GM18951 (cell line): Measurements from ENCODE around the gene CAPN9.
"Not testable (repeated sequence)": the region's sequence is repeated elsewhere in the genome, so short reads cannot be mapped to it uniquely, and the experiment has no call there.

Experiments
- POLR2A ChIP-seq: IDR thresholded peaks from 4 replicates; pipeline ENCODE4 v1.6.1; 2011; ENCODE audit warnings: mild to moderate bottlenecking; ENCODE audit not compliant: insufficient read length, insufficient read depth; ENCODE audit errors: extremely low read depth
- in situ Hi-C: fragments of 300-500 bp; cut with MboI; formaldehyde crosslinking; loops from one replicate; pipeline ENCODE4 v1.12.0; 2022; ENCODE audit warnings: low sequenced_read_pairs, mixed read lengths, inconsistent platforms; ENCODE audit not compliant: unreplicated experiment

Gene CAPN9

DNA sequence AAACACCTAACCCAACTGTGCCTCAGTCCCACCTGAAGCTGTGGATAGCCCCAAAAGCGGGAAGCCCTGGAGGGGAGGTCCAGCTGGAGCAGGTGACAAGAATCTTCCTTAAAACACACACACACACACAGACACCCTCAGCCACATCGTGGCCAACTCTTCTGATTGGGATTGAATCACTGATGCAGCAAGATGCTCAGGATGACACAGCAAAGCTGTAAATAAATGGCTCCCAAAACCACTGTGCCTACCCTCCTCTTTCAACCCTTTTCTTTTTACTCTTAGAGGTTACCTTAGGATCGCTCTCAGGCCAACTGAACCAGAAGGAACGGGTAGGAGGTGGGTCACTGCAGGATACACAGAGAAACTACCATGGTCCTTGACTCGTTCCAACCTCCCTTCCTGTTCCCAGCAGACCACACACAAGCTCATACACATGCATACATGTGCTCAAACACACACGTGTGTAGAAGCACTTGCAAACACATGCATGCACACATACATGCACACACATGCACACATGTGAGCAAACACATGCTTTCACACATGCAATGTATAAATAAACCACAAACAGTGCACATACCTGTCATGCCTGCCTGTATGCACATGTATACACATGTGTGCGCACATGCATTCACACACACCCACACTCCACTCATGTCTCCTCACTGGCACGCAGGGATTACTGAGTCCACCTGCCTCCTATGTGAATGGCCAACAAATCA is 14.4 kb downstream of the CAPN9 start:
- in situ Hi-C loops, result no loop called here
- no peak for TF ChIP-seq POLR2A

DNA sequence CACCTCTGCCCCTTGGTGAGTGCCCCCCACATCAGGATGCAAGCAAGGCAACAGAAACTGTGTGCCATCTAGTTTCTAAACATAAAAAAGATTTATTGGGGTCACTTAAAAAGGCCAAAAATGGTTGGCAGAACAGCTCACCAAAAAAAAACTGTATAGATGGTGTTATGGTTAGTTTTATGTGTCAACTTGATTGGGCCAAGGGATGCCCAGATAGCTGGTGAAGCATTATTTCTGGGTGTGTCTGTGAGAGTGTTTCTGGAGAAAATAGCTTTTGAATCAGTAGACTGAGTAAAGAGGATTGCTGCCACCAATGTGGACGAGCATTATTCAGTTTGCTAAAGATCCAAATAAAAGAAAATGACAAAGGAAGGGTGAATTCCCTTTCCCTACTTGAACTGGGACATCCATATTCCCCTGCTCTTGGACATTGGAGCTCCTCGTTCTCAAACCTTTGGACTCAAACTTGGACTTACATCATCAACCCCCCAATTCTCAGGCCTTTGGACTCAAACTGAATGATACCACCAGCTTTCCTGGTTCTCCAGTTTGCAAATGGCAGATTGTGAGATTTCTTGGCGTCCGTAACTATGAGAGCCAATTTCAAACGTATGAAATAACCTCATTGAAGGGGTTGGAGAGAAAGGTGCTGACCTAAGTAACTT is 16.9 kb downstream of the CAPN9 start:
- in situ Hi-C loops, result no loop called here
- TF ChIP-seq POLR2A, result no peak

DNA sequence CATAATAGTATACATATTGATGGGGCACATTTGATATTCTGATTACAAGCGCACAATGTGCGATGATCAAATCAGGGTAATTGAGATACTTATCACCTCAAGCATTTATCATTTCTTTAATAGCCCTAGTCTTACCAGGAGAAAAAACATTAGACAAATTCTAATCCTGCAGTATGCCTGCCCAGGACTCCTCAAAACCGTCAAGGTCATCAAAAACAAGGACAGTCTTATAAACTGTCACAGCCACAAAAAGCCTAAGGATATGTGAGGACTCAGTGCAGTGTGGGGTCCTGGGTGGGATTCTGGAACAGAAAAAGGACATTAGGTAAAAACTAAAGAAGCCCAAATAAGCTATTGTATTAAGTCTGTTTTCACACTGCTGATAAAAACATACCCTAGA is 19.1 kb downstream of the CAPN9 start:
- no peak for TF ChIP-seq POLR2A
- in situ Hi-C loops, result no loop called here

DNA sequence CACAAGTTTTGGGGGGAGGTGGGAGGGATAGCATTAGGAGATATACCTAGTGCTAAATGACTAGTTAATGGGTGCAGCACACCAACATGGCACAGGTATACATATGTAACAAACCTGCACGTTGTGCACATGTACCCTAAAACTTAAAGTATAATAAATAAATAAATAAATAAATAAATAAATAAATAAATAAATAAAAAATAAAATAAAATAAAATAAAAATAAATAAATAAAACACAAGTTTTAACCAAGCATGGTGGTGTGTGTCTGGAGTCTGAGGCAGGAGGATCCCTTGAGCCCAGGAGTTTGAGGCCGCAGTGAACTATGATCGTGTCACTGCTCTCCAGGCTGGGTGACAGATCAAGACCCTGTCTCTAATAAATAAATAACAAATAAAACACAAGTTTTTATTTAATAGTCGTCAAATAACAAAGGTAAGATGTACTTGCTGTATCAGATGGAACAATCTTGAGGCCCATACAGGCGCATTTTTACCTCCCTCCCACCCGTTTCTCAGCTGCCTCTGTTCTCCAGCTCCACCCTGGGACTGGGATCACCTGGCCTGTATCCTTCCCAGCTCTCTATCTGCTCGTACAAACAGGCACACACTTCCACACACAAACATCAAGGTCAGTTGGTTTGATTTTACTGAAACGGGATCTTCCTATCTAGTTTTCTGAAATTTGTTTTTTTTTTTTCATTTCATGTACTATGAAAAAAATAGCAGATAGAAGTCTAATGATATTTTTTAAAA is 20.8 kb downstream of the CAPN9 start:
- in situ Hi-C loops, result not testable (repeated sequence)

DNA sequence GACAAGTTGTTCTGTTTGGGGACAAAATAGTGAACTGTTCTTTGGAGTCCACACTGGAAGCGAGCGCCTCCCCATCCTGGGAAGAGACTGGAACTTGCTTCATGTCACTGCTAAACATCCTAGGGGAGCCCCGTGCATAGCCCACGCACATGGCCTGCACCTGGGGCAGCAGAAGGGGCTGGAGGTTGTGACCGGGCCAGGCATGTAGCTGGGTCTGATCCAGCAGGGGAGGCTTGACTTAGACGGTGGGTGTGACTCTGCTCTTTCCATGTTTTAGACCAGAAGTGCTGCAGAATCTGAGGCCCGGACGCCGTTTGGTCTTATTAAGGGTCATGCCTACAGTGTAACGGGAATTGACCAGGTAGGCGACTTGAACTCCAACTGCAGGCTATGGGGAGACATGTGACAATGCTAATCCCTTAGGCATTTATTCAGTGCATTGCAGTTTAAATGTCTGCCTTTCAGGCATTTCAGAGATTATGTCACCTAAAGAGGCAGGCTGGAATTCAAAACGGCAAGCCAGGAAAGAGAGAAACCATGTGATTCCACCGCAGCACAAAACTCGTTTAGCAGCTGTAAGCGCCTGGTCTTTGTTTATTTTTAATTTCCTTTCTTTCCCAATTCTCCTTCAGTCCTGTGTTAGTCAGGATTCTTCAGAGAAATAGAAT is 21.8 kb downstream of the CAPN9 start:
- in situ Hi-C loops, result no loop called here
- no peak for TF ChIP-seq POLR2A

DNA sequence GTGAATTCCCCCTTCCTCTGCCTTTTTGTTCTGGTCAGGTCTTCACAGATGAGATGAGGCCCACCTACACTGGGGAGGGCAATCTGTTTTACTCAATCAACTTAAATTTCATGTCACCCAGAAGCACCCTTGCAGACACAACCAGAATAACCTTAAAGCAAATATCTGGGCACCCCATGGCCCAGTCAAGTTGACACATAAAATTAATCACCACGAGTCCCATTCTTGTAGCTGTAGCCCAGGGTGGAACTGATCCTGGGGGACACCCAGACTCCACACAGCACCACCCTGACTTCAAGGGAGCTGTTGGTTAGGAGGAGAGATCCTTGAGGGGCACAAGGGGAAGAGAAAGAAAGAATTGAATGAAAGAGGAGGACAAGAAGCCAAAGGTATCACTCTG is 23.1 kb downstream of the CAPN9 start:
- no peak for TF ChIP-seq POLR2A
- in situ Hi-C loops, result no loop called here

DNA sequence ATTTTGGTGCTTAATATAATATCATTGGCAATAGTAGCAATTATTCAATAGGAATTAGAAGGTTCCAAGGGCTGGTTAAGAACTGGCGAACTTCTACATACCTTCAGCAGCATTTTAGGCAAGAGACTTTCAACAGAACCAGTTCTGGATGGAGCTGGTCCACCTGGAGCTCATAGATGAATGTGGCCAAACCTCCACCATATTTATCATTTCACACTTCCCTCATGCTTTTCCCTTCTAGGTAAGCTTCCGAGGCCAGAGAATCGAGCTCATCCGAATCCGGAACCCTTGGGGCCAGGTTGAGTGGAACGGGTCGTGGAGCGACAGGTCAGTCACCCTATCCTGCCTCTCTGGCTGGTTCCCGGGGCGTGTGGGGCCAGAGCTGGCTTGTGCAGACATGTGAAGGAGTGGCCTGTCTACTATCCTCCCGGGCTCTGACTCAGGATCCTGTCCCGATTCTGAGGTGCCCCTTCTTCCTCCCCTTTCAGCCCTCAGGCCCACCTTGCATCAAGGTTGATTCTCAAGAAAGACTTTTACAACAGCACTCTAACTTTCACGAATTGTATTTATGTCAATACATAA is 24.7 kb downstream of the CAPN9 start:
- TF ChIP-seq POLR2A, result no peak
- in situ Hi-C loops, result no loop called here

DNA sequence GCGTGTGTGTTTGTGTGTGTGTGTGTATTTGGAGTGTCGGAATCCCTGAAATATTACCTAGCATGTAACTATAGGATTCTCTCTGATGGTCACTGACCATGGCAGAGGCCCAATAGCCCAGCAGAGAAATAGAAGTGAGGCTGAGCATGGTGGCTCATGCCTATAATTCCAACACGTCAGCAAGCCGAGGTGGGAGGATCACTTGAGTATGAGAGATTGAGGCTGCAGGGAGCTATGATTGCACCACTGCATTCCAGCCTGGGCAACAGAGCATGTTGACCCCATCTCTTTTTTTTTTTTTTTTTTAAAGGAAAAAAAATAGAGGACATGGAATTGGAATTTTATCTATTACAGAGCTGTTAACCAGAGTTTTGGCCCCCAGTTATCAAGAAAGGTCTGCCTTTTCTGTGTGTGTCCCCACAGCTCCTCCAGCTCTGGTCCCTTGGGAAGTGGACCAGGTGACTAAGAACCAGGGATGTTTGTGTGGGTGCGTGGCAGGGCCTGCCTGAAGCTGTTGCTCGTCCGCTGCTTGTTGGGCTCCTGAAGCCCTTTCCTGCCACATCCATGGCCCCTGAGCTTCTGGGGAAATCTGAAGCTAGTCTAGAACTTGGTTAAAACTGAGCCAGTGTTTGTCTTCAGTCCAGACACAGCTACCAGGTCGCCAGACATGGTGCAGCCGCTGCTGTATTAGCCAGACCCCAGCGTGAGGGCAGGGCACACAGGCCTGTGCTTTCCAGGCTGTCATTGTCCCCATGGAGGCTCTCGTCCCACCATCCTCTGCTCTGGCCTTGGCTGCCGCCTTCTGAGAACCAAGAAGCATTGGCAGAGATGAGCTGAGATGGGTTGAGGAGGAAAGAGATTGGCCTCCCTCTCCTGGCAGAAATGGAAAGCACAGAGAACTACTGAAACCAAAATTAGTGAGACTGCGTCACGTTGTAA is 25.5 kb downstream of the CAPN9 start:
- in situ Hi-C loops, result no loop called here
- TF ChIP-seq POLR2A, result no peak

DNA sequence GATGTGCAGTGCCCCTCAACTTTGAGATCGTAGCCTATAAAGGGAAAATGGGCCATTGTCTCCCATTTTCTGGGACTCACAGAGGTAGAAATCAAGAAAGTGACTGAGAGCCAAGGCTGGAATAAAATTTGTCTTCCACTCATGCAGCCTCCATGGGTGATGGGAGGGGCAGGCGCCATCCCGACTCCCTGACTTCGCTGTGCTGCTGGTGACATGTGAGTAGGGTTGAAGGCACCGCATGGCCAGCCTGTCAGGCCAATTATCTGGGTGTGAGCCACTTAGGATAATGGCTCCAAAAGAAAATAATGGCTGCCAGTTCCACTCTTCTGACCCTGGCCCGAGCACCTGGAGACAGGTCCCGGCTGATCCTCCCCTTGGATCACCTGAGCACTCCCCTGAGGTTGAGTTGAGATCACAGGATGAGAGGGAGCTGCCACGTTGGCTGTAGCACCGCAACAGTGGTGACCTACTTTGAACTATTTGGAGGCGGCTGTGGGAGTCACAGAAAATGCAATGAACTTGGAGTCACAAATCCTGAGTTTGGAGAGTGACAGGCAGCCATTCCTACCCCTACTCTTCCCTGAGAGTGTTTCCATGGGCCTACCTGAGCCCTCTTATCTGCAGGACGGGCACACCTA is 26.3 kb downstream of the CAPN9 start:
- TF ChIP-seq POLR2A, result no peak
- in situ Hi-C loops, result no loop called here

DNA sequence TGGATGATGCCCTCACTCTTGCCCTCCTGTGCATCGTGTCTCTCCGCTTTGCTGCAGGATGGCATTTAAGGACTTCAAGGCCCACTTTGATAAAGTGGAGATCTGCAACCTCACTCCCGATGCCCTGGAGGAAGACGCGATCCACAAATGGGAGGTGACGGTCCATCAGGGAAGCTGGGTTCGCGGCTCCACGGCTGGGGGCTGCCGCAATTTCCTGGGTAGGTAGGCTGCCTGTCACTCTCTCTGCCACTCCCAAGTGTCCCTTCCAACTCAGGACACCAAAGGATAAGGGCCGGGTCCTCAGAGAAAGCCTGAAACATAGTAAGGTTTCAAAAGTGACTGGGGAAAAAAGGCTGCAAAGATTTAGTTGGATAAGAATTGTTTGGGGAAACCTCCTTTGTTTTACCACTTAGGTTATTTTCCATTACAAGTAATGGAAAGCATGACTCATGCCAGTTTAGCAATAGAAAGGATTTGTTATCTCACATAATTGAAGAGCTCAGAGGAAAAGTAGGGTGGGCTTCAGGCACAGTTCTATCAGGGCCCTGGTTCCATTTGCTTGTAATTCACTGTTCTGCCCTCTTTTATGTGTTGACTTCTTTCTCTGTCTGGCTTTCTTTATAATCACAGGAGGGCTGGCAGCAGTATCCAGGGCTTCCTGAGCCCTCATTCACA is 31.9 kb downstream of the CAPN9 start:
- in situ Hi-C loops, result no loop called here
- no peak for TF ChIP-seq POLR2A

DNA sequence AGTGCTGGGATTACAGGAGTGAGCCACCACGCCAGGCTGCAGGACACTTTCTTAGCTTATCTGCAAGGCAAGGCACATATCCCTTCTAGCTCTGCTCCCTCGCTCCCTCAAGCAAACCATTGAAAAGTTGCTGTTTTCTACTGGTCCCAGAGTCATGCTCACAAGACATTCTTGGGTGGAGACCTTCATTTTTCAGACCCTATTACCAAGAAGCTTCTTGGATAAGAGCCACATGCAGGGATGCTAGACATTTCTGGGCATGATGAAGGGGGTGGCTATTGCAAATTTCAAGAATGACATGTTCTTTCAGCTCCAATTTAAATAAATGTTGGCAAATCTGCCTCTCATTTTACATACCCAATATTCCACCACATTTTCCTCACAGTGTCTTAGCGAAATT is 33.9 kb downstream of the CAPN9 start:
- no peak for TF ChIP-seq POLR2A
- in situ Hi-C loops, result no loop called here
